ENCODE results near the gene LIPE.
A peak's percentile ranks its signal among the peaks of the same experiment; 100 is the strongest.

Gene LIPE

GRCh38 chr19:42411581-42412178 is 15.5 kb downstream of the LIPE start:
- DNase-seq, result no peak

- DNase-seq, result no peak
Measured at GRCh38 chr19:42410371-42410770, 16.8 kb downstream of the LIPE start.

- no peak for DNase-seq
Measured at GRCh38 chr19:42409477-42409876, 17.7 kb downstream of the LIPE start.

- DNase-seq, result no peak
Measured at GRCh38 chr19:42407816-42408175, 19.4 kb downstream of the LIPE start.

- DNase-seq, result no peak
Measured at GRCh38 chr19:42407085-42407815, 19.9 kb downstream of the LIPE start.

GRCh38 chr19:42406111-42406510 is 21.1 kb downstream of the LIPE start:
- no peak for DNase-seq

- DNase-seq, result no peak
Measured at GRCh38 chr19:42403586-42403985, 23.6 kb downstream of the LIPE start.

- peak; percentile 10 for DNase-seq
Measured at GRCh38 chr19:42402376-42403116, 24.6 kb downstream of the LIPE start.

- DNase-seq, result peak; percentile 39
Measured at GRCh38 chr19:42401365-42402303, 25.6 kb downstream of the LIPE start.

GRCh38 chr19:42400404-42400803 is 26.8 kb downstream of the LIPE start:
- DNase-seq, result no peak

- no peak for DNase-seq
Measured at GRCh38 chr19:42397263-42398166, 29.7 kb downstream of the LIPE start.

GRCh38 chr19:42396381-42397262 is 30.6 kb downstream of the LIPE start:
- DNase-seq, result peak; percentile 97

GRCh38 chr19:42394751-42395150 is 32.4 kb downstream of the LIPE start:
- DNase-seq, result no peak

- DNase-seq, result no peak
Measured at GRCh38 chr19:42392165-42392564, 35.0 kb downstream of the LIPE start.

GRCh38 chr19:42389899-42390298 is 37.3 kb downstream of the LIPE start, which contains the start of gene CNFN:
CNFN (minus strand) TSS chr19:42390297; CDS start chr19:42389037, 1,260 bp downstream.
- DNase-seq, result no peak

GRCh38 chr19:42388851-42389489 is 38.2 kb downstream of the LIPE start:
- DNase-seq, result no peak

GRCh38 chr19:42386974-42387707 is 40.0 kb downstream of the LIPE start:
- peak; percentile 44 for DNase-seq

GRCh38 chr19:42380155-42380554 is 47.0 kb downstream of the LIPE start:
- DNase-seq, result no peak

Measured in NCI-H1092 (cell line).